Body of pancreas (tissue), 4 donors: ENCODE results near the gene RABL3. TPM values are rescaled to one million over a fixed set of nuclear protein-coding genes. Genes with fewer than 3 reads are reported as not detected.
A peak's percentile ranks its signal among the peaks of the same experiment; 100 is the strongest.

Source experiments
- ATAC-seq: fragments of 150-250 bp; one replicate; pipeline ENCODE4 v1.9.1; 2016
- DNase-seq, 4 donors: peaks; one replicate each; pipeline ENCODE4 v3.0.0-alpha.2; 2019
- H3K27ac ChIP-seq, 4 donors: fragments of 200-600 bp; sonication (generic); 1 replicate in 3 of 4; 2 replicates in 1 of 4; pipeline versions ENCODE4 v1.5.1 to v1.6.1; 2016 to 2019; ENCODE audit warnings: mild to moderate bottlenecking in 1 of 4, mixed read lengths in 1 of 4, moderate library complexity in 1 of 4
- H3K27me3 ChIP-seq, 2 donors: fragments of 200-600 bp; sonication (generic); one replicate each; pipeline ENCODE4 v1.6.0; 2016; ENCODE audit warnings: mild to moderate bottlenecking in 1 of 2
- H3K36me3 ChIP-seq, 2 donors: fragments of 200-600 bp; sonication (generic); replicated peaks in 1 of 2; 2 replicates each; pipeline ENCODE4 v1.5.1; 2016; ENCODE audit warnings: low read depth in 2 of 2; ENCODE audit not compliant: insufficient read depth in 1 of 2
- H3K4me1 ChIP-seq: fragments of 200-600 bp; sonication (generic); one replicate; pipeline ENCODE4 v1.6.0; 2016
- H3K4me3 ChIP-seq, 2 donors: fragments of 200-600 bp; sonication (generic); 1 replicate in 1 of 2; 2 replicates in 1 of 2; pipeline ENCODE4 v1.5.1; 2016 to 2019
- H3K9me3 ChIP-seq, 3 donors: fragments of 200-600 bp; sonication (generic); 1 replicate in 2 of 3; 2 replicates in 1 of 3; pipeline ENCODE4 v1.5.1; 2016
- POLR2A ChIP-seq, 3 donors: fragments of 450-650 bp; IDR thresholded peaks; one replicate each; pipeline ENCODE4 v1.6.1; 2016; ENCODE audit warnings: antibody characterized with exemption in 3 of 3, mild to moderate bottlenecking in 2 of 3
- WGBS, 2 donors: methylation state at CpG; one replicate each; pipeline ENCODE4 v1.1.5; 2017; 5-methylcytosine and 5-hydroxymethylcytosine counted together
- intact Hi-C: fragments of 100-400 bp; cut with DNase I; formaldehyde crosslinking; loops from one replicate; pipeline ENCODE4 v1.15.1; 2023
- total RNA-seq, 2 donors: library from RNA; depleted of rRNA; stranded (reverse); fragments of >200 nt; gene quantifications; one replicate each; pipeline ENCODE4 v1.1.0, GENCODE V29; 2016
- TF ChIP-seq, protein P1 (sequence below), 7 experiments: fragments of 450-650 bp in 4 of 7; fragments of 200-600 bp in 3 of 7; sonication (generic) in 3 of 7; IDR thresholded peaks; one replicate each; pipeline ENCODE4 v1.5.1; 2016 to 2019; ENCODE audit warnings: antibody characterized with exemption in 7 of 7

The RABL3 gene
- total RNA-seq, 2 donors from 2014 or later = 7.3 to 9.9 TPM

DNA sequence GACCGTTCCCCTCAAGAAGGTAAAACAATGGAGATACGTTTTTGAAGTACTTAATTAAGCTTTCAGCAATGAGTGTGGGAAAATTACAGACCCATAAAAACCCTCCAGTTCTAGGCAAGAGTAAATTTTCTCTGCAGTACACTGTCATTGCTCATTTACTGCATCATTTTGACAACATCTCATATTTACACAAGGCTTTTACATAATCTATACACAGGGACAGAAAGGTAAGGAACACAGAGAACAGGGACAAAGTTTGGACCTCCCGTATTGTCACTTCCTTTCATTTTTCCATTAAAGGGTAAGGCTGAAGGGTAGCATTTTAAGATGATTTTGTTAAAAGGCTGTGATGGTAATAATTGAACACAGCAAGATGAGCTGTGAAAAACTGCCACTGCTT is 52.9 kb downstream of the RABL3 start:
- ATAC-seq = no peak
- 92 to 96% methylated on average over 3 of the region's 3 CpGs for WGBS, 2 donors
- intact Hi-C loops = no loop called here

DNA sequence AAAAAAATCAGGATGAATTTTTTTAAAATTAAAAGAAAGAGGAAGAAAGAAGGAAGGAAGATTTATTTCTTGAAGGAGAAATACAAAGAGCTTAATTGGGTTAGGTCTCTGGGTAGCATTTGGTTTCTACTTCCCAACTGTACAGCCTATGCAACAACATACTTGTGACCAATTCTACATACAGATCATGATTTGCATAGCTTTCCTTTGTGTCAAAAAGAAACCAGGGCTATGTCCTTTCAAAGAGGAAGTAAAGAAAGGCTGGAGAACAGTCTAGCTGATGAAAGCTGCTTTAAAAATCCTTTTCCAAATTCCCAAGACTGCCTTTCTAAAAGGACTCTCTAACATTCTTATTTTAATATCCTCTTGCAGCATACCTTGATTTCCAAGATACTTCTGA is 54.2 kb downstream of the RABL3 start:
- Histone ChIP-seq H3K27me3 (no peaks in the 10 kb centered on the region), H3K27ac (no peak overlapping the region), H3K36me3 (no peaks in the 10 kb centered on the region), H3K4me3 (no peak overlapping the region), H3K9me3 (no peaks in the 10 kb centered on the region), H3K4me1 (peaks cover 19% of the 10 kb centered on the region)
- no peak for TF ChIP-seq POLR2A (IDR thresholded peaks at IDR 0.05)
- TF ChIP-seq, protein P1, sequence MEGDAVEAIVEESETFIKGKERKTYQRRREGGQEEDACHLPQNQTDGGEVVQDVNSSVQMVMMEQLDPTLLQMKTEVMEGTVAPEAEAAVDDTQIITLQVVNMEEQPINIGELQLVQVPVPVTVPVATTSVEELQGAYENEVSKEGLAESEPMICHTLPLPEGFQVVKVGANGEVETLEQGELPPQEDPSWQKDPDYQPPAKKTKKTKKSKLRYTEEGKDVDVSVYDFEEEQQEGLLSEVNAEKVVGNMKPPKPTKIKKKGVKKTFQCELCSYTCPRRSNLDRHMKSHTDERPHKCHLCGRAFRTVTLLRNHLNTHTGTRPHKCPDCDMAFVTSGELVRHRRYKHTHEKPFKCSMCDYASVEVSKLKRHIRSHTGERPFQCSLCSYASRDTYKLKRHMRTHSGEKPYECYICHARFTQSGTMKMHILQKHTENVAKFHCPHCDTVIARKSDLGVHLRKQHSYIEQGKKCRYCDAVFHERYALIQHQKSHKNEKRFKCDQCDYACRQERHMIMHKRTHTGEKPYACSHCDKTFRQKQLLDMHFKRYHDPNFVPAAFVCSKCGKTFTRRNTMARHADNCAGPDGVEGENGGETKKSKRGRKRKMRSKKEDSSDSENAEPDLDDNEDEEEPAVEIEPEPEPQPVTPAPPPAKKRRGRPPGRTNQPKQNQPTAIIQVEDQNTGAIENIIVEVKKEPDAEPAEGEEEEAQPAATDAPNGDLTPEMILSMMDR (IDR thresholded peaks at IDR 0.05) = no peak
- DNase-seq (no peak), ATAC-seq (no peak)
- intact Hi-C loops = no loop called here

More for the DNA sequence above, 52.9 kb downstream of the RABL3 start:
- H3K4me3 ChIP-seq = no peak overlapping the region
- no peak for DNase-seq
- no peaks in the 10 kb centered on the region for H3K36me3 ChIP-seq
- TF ChIP-seq, protein P1 (IDR thresholded peaks at IDR 0.05) = no peak
- H3K9me3 ChIP-seq = no peaks in the 10 kb centered on the region
- no peak overlapping the region for H3K27ac ChIP-seq
- no peaks in the 10 kb centered on the region for H3K27me3 ChIP-seq
- H3K4me1 ChIP-seq = peaks cover 14% of the 10 kb centered on the region

DNA sequence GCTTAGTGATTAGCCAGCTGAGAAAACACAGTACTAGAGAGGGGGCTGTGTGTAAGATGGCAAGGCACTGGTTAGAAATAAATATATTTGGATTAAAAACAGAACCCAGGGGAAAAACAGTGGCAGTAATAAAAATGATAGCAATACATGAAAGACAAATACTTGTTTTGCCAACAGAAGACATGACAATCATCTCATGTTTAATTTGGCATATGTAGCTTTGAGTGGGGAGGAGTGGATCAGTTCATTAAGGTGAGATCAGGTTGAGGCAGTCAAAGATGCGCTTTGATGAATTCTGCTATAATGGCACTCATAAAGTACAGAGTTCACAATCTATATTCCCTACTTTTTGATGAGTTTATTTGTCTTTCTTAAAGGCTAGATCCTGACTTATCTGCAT is 56.9 kb downstream of the RABL3 start:
- no peak for TF ChIP-seq POLR2A (IDR thresholded peaks at IDR 0.05)
- TF ChIP-seq, protein P1 (IDR thresholded peaks at IDR 0.05) = no peak
- H3K27ac ChIP-seq = no peak overlapping the region
- no peak overlapping the region for H3K4me3 ChIP-seq
- intact Hi-C loops = no loop called here
- H3K36me3 ChIP-seq = no peaks in the 10 kb centered on the region
- ATAC-seq = no peak
- H3K9me3 ChIP-seq = no peaks in the 10 kb centered on the region
- H3K27me3 ChIP-seq = no peaks in the 10 kb centered on the region
- 86 to 91% methylated on average over 1 of the region's 1 CpG for WGBS, 2 donors
- DNase-seq = no peak
- H3K4me1 ChIP-seq = peaks cover 40% of the 10 kb centered on the region

DNA sequence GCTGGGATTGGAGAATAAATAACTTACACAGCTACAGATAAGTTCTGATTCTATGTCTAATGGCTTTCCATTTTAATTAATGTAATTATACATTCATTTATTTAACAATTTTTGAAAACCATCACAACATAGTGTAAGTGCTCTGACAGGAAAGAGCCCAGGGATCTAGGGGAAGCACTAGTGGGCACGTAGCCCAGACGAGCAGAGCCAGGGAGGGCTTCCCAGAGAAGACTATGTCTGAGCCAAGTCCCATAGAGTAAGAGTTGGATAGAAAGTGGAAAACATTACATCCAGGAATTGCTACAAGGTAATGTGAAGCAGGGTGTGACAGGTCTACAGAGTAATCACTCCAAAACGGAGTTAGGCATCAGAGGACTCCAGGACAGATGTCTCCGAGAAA is 57.4 kb downstream of the RABL3 start:
- Histone ChIP-seq H3K9me3 (no peaks in the 10 kb centered on the region), H3K36me3 (no peaks in the 10 kb centered on the region), H3K4me3 (no peak overlapping the region), H3K27me3 (no peaks in the 10 kb centered on the region), H3K27ac (peak overlapping the region in 2 of 4 donors; percentile 90 to 92), H3K4me1 (peaks cover 42% of the 10 kb centered on the region)
- no peak for ATAC-seq
- 71 to 80% methylated on average over 4 of the region's 4 CpGs for WGBS, 2 donors
- intact Hi-C loops = no loop called here
- no peak for TF ChIP-seq POLR2A (IDR thresholded peaks at IDR 0.05)
- TF ChIP-seq, protein P1 (IDR thresholded peaks at IDR 0.05) = no peak
- no peak for DNase-seq

DNA sequence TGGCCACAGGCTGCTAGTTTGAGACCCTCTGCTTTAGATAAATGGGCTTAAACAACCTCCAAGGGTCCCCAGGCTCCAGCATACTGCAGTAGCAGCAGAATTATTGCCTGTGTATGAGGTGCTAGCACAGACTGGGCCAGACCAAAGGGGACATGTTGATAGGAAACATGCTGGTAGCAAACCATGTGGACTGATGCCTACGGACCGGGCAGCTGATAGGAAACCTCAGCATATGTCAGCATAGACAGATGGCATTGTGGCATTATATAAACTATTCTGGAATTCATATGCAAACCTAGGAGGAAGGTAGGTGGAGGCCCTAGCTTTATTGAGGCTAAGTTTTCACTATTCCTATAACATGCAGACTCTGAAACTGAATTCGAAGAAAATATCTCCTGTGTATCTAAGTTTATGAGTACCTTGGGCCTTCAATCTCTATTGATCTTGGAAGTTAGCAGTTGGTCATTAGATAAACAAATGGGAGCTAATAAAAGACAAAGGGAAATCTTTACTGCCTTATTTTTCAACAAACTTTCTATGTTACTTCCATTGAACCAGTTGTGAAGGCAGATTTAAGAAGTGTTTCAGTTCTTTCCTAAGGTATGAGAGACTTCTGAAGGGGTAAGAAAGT is 58.5 kb downstream of the RABL3 start:
- TF ChIP-seq, protein P1 (IDR thresholded peaks at IDR 0.05) = no peak
- TF ChIP-seq POLR2A (IDR thresholded peaks at IDR 0.05) = no peak
- ATAC-seq (no peak), DNase-seq (peak in 1 of 4 donors; percentile 24)
- Histone ChIP-seq H3K4me3 (no peak overlapping the region), H3K27me3 (no peaks in the 10 kb centered on the region), H3K36me3 (no peaks in the 10 kb centered on the region), H3K4me1 (peaks cover 50% of the 10 kb centered on the region), H3K9me3 (no peaks in the 10 kb centered on the region), H3K27ac (peak overlapping the region; percentile 83 to 92 (median 89))
- WGBS, 2 donors = 44 to 47% methylated on average over 3 of the region's 3 CpGs
- intact Hi-C loops = no loop called here
